Activated T-cell treated with anti-CD3 and anti-CD28 coated beads, Interleukin-2, amount 50 U/mL, for 72 hours (primary cell): ENCODE results near the gene CHST6. TPM values are rescaled to one million over a fixed set of nuclear protein-coding genes. Genes with fewer than 3 reads are reported as not detected.
A peak's percentile ranks its signal among the peaks of the same experiment; 100 is the strongest.

ENCODE experiments used
- ATAC-seq, 2 donors: fragments of 150-1000 bp; cut with Tn5 transposase; replicated peaks in 1 of 2; 2 replicates each; pipeline ENCODE4 v1.10.0; 2021; ENCODE audit warnings: moderate library complexity in 2 of 2, mild to moderate bottlenecking in 1 of 2
- DNase-seq, 2 donors: peaks; one replicate each; pipeline ENCODE4 v3.0.0; 2021 to 2022; ENCODE audit warnings: mixed read lengths in 1 of 2
- H3K27ac Mint-ChIP-seq: one replicate; pipeline ENCODE4 v1.8.0; 2022; ENCODE audit warnings: mild to moderate bottlenecking, moderate library complexity, mixed read lengths
- H3K27me3 Mint-ChIP-seq: one replicate; pipeline ENCODE4 v1.8.0; 2022; ENCODE audit warnings: low read depth, mixed read lengths
- H3K36me3 Mint-ChIP-seq, 2 donors: one replicate each; pipeline ENCODE4 v1.8.0; 2022; ENCODE audit warnings: mixed read lengths in 2 of 2, mild to moderate bottlenecking in 1 of 2; ENCODE audit not compliant: insufficient read depth in 2 of 2
- H3K4me1 Mint-ChIP-seq: one replicate; pipeline ENCODE4 v1.8.0; 2022; ENCODE audit warnings: low read depth, mixed read lengths
- H3K4me3 Mint-ChIP-seq, 2 donors: one replicate each; pipeline ENCODE4 v1.8.0; 2022; ENCODE audit warnings: mild to moderate bottlenecking in 2 of 2, mixed read lengths in 2 of 2, moderate library complexity in 2 of 2
- H3K9me3 Mint-ChIP-seq, 2 donors: one replicate each; pipeline ENCODE4 v1.8.0; 2022; ENCODE audit warnings: mixed read lengths in 2 of 2
- total RNA-seq, 2 donors: library from RNA; stranded (reverse); gene quantifications; one replicate each; pipeline ENCODE4 v1.2.3, GENCODE V29; 2022

CHST6 gene
- total RNA-seq, 2 donors from 2014 or later: 0.07 TPM

DNA sequence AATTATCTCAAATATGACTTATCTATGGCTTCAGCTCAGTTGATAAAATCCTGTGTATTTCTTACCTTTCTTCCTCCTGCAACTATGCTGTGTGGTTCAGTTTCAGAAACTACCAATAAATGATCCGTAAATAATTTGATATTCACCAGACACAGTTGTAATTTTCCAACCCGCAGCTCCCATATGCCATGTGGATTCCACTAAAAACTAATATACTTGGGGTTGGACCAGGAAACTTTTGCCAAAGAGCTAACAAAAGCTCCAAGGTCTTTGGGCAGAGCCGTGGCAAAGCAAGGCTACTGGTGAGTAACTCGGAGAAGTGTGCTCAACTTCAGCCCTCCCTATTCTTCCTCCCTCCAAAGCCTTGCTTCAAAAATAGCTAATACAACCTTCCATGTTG, 2.3 kb upstream of the CHST6 start:
- no peaks in the 10 kb centered on the region for H3K36me3 Mint-ChIP-seq
- peaks cover 8% of the 10 kb centered on the region for H3K4me1 Mint-ChIP-seq
- no peak overlapping the region for H3K27ac Mint-ChIP-seq
- no peaks in the 10 kb centered on the region for H3K9me3 Mint-ChIP-seq
- DNase-seq: no peak
- no peak overlapping the region for H3K4me3 Mint-ChIP-seq
- H3K27me3 Mint-ChIP-seq: peaks cover 22% of the 10 kb centered on the region
- no peak for ATAC-seq

DNA sequence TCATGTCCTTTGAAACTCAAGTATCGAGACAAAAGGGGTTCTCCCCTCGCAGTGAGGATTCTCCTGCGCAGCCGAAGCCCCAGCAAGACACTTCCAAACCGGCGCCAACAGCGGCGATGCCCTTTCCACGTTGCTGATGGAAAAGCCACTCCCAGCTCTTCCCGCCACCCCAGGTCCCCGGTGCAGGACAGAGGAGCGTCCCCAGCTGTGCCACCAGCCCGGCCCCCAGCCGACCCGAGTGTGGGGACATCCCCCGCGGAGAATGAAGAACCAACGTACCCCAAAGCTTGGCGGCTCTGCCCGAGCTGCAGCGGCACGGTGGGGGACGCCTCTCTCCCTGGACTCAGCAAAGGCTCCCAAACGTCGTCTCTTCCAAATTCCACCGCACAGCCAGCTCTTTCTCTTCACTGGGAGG, 573 bp downstream of the CHST6 start:
- peaks cover 8% of the 10 kb centered on the region for H3K4me1 Mint-ChIP-seq
- no peaks in the 10 kb centered on the region for H3K36me3 Mint-ChIP-seq
- no peak overlapping the region for H3K27ac Mint-ChIP-seq
- DNase-seq: no peak
- peaks cover 22% of the 10 kb centered on the region for H3K27me3 Mint-ChIP-seq
- no peak for ATAC-seq
- H3K4me3 Mint-ChIP-seq: peak overlapping the region; percentile 78 to 80
- no peaks in the 10 kb centered on the region for H3K9me3 Mint-ChIP-seq

DNA sequence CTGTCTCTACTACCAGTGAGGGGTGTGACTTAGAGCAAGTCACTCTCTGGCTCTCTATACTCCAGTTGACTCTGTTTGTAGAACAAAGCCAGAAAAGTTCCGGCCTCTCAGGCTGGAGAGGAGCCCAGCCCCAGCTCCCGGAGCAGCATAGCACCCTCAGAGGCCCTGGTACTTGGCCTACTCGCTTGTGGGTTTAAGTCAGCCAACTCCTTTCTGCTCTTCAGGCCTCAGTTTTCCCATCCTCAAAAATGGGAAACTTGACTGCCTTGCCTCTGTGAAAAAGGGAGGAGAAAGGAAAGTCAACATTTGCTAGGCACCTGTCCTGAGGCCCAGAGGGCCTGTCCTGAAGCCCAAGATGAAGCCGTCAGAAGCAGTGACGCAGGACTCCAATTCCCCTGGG, 1.1 kb downstream of the CHST6 start:
- DNase-seq (no peak), ATAC-seq (no peak)
- no peak overlapping the region for H3K27ac Mint-ChIP-seq
- H3K4me3 Mint-ChIP-seq: peak overlapping the region; percentile 78 to 80
- no peaks in the 10 kb centered on the region for H3K36me3 Mint-ChIP-seq
- H3K9me3 Mint-ChIP-seq: no peaks in the 10 kb centered on the region
- peaks cover 8% of the 10 kb centered on the region for H3K4me1 Mint-ChIP-seq
- peaks cover 22% of the 10 kb centered on the region for H3K27me3 Mint-ChIP-seq

DNA sequence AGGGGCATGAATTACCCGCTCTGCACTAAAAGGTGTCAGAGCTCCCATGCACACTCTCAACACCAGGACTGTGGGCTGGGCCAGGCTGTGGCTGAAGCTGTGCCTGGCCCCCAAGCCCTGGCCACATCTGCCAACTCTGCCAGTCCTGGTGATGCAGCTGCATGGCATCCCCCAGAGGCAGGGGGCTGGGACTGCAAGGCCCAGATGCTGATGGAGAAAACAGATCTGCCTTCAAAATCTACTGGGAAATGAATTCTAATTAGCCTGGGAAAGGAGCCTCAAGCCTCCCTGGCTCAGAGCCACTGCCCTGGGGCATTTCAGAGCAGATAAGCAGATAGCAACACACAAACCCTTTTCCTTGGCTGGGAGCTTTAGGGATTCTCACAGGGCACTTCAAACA, 3.4 kb downstream of the CHST6 start:
- no peak overlapping the region for H3K27ac Mint-ChIP-seq
- H3K9me3 Mint-ChIP-seq: no peaks in the 10 kb centered on the region
- ATAC-seq (no peak), DNase-seq (no peak)
- H3K4me3 Mint-ChIP-seq: no peak overlapping the region
- peaks cover 8% of the 10 kb centered on the region for H3K4me1 Mint-ChIP-seq
- no peaks in the 10 kb centered on the region for H3K36me3 Mint-ChIP-seq
- peaks cover 13% of the 10 kb centered on the region for H3K27me3 Mint-ChIP-seq

DNA sequence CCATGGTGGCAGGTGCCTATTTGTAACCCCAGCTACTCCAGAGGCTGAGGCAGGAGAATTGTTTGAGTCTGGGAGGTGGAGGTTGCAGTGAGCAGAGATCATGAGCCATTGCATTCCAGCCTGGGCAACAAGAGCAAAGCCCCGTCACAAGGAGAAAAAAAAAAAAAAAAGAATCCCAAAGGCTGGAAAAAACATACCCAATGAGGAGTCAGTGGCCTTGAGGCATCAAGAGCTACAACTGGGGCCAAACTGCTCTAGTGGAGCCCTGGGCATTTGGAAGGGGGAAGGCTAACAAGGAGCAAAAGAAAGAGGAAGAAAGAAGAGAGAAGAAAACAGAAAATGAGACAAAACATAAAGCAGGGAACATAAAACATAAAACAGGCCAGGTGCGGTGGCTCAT, 6.9 kb downstream of the CHST6 start:
- no peaks in the 10 kb centered on the region for H3K4me1 Mint-ChIP-seq
- DNase-seq (no peak), ATAC-seq (no peak)
- no peaks in the 10 kb centered on the region for H3K36me3 Mint-ChIP-seq
- H3K9me3 Mint-ChIP-seq: no peaks in the 10 kb centered on the region
- H3K27ac Mint-ChIP-seq: no peak overlapping the region
- H3K4me3 Mint-ChIP-seq: no peak overlapping the region
- no peaks in the 10 kb centered on the region for H3K27me3 Mint-ChIP-seq

DNA sequence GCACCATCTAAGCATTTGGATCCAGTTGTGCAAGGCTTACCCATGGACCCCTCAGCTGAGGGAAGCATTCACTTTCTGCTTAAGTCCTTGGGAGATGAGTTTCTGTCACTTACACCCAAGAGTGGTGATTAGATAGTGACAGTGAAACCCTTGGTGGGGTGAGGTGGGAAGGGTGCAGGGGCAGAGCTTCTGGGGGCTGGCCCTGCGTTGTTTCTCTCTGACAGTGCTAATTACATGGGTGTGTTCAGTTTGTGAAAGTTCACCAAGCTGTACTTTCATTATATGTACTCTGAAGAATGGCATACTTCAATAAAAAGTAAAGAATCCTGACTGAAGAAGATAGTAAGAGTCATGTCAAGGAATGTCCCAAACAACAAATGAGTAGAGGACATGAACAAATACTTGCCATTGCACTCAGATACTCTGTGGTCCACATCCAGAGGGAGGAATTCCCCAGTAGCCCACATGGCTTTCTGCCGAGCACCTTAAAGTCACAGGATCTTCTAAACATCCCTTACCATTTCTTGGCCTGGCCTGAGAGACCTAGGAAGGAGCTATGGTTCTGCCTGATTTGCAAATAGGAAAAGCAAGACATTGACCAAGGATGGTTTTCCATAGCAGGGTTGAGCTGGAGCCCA, 8.4 kb downstream of the CHST6 start:
- no peaks in the 10 kb centered on the region for H3K36me3 Mint-ChIP-seq
- no peaks in the 10 kb centered on the region for H3K27me3 Mint-ChIP-seq
- DNase-seq (peak; percentile 7 to 10), ATAC-seq (peak; percentile 54 to 86)
- H3K4me3 Mint-ChIP-seq: no peak overlapping the region
- no peak overlapping the region for H3K27ac Mint-ChIP-seq
- H3K9me3 Mint-ChIP-seq: no peaks in the 10 kb centered on the region
- H3K4me1 Mint-ChIP-seq: no peaks in the 10 kb centered on the region

DNA sequence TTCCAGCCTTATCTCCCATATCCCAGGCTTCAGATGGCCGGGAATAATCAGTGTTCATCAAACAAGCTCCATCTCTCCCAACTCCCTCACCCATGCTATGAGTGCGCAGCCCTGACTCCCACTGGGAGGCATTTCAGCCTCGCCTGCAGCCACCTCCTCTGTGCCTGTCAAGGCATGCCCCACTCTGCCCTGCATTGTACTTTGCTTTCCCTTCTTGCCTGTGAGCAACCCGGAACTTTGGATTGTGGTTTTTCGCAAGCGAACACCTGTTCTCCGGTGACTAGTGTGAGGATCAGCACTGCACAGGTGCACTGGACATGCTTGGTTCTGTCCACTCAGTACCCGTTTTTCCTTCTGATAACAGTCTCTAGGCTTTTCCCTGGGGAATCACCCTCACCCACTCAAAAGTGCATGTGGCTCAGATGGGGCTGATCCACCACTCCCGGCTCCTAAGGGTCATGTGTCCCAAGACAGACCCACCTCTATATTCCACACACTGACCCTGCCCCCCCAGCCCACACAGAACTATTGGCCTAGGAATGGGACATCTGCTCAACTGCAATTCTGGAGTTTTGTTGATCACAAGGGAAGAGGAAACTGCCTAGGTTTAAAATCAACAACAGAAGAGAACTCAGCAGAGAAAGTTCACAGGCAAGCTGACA, 9.1 kb downstream of the CHST6 start:
- Mint-ChIP-seq H3K36me3 (no peaks in the 10 kb centered on the region), H3K27me3 (peaks cover 5% of the 10 kb centered on the region), H3K9me3 (no peaks in the 10 kb centered on the region), H3K27ac (no peak overlapping the region), H3K4me3 (no peak overlapping the region), H3K4me1 (no peaks in the 10 kb centered on the region)
- ATAC-seq (no peak), DNase-seq (no peak)

DNA sequence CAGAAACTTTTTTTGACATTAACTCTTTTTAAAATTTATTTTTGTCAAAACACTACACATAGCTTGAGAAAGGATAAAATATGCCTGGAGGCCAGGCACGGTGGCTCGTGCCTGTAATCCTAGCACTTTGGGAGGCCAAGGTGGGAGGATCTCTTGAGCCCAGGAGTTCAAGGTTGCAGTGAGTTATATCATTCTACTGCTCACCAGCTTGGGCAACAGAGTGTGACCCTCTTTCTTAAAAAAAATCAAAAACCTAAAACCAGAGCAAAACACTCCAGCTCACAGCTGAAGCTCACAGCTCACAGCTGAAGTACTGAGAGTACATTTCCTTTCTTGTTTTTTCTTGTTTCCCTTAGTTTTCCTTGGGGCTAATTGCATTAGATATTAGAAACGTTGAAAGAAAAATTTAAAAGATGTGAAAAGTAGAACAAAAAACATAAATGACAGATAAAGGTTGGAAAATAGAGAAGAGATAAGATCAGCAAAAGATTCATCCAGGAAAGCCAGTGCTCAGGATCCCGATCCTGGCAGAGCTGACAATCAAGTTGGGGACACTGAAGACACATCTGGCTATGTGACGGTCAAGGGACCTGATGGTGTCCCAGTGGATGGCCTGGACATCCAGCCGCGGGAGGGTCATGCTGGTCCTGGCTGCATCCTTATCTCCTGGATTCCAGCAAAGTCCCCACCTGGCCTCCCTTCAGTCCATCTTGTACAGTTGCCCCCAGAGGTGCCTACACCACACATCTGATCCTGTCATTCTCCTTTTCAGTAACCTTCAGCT, 9.8 kb downstream of the CHST6 start:
- Mint-ChIP-seq H3K27ac (no peak overlapping the region), H3K4me3 (no peak overlapping the region), H3K9me3 (no peaks in the 10 kb centered on the region), H3K27me3 (peaks cover 5% of the 10 kb centered on the region), H3K4me1 (no peaks in the 10 kb centered on the region), H3K36me3 (no peaks in the 10 kb centered on the region)
- ATAC-seq (no peak), DNase-seq (no peak)

DNA sequence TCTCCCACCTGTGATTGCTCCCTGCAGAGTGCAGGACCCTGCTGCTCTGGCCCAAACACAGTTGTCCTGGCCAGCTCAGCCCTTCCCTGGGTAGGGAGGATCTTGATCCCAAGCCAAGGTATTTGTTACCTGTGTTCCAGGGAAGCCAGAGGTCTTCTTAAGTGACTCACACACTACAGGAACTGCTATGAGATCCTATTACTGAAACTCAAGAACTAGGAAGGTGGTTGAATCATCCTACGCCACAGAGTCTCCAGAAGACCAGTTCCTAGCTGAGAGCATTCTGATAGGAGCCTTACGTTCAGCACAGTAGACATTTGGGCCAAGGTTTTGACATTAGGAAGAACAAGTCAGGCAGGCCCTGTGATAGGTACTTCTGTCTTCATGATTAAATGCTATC, 12.0 kb downstream of the CHST6 start:
- no peaks in the 10 kb centered on the region for H3K36me3 Mint-ChIP-seq
- peaks cover 5% of the 10 kb centered on the region for H3K27me3 Mint-ChIP-seq
- no peaks in the 10 kb centered on the region for H3K9me3 Mint-ChIP-seq
- ATAC-seq (no peak), DNase-seq (no peak)
- H3K27ac Mint-ChIP-seq: no peak overlapping the region
- no peak overlapping the region for H3K4me3 Mint-ChIP-seq
- H3K4me1 Mint-ChIP-seq: no peaks in the 10 kb centered on the region

DNA sequence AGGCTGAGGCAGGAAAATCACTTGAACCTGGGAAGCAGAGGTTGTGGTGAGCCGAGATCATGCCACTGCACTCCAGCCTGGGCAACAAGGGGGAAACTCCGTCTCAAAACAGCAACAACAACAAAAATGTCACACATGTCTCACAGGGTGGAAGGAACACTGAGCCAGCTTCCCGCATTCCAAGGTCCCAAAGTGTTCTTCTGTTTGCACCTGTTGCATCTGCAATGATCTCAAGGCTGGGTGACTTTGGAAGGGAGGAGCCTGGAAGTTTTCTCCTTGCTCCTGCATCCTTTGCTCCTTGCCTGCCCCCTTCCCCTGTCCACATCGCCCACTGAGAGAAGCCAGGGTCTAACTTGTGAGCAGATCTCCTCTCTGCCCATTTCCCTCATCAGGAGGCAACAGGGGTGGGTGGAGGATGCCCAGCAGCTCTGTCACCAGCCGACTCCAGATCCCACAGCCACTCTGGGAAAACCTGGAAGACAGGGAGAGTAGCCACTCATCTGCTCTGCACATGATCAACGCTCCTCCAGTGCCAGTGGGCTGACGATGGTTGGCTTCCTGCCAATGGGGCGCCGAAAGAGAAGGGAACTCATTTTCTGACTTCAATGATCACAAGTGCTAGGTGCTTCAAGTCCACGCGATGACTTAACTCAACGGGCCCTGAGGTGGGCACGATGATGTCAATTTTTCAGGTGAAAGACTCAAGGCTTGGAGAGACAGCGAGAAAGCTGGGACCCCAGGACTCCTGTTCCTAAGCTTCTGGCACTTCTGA, 12.6 kb downstream of the CHST6 start:
- ATAC-seq (no peak), DNase-seq (no peak)
- H3K4me1 Mint-ChIP-seq: no peaks in the 10 kb centered on the region
- no peak overlapping the region for H3K27ac Mint-ChIP-seq
- peaks cover 7% of the 10 kb centered on the region for H3K27me3 Mint-ChIP-seq
- no peaks in the 10 kb centered on the region for H3K9me3 Mint-ChIP-seq
- H3K36me3 Mint-ChIP-seq: no peaks in the 10 kb centered on the region
- H3K4me3 Mint-ChIP-seq: no peak overlapping the region

DNA sequence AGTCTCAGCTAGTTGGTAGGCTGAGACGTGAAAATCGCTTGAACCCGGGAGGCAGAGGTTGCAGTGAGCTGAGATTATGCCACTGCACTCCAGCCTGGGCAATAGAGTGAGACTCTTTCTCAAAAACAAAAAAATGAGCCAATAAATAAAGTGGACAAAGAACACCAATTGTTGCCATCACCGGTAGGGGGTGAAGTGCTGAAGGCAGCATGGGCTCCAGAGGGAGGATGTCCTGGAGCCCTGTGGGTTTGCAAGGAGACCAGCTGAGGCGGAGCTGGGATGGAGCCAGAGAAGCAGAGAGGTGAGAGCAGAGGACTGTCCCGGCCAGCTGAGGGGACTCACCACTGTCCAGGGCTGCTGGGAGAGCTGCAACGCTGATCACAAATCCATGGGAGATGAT, 13.8 kb downstream of the CHST6 start:
- DNase-seq (no peak), ATAC-seq (no peak)
- Mint-ChIP-seq H3K9me3 (no peaks in the 10 kb centered on the region), H3K27ac (no peak overlapping the region), H3K4me1 (no peaks in the 10 kb centered on the region), H3K36me3 (no peaks in the 10 kb centered on the region), H3K27me3 (peaks cover 17% of the 10 kb centered on the region), H3K4me3 (no peak overlapping the region)

DNA sequence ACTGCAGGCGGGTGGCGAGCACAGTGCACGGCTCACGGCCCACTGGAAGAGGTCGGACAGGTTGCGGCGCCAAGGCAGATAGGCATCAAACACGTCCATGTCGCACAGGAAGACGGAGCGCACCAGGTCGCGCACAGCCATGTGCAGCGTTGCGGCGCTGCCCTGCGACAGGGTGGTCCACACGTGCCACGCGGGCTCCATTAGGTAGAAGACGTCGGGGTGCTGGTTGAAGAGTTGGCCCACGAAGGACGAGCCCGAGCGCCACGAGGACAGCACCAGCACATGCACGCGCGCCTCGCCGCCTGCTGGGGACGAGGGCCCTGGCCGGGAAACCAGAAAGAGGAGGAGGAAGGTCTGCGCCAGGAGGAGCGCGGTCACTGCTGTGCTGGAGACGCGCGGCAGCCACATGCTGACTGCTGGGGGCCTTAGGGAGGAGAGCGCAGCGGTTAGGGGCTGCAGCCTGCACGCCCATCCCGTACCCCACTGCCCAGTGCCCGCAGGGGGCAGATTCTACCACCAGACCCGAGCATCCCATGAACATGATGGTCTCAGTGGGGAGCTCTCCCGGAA, 15.7 kb downstream of the CHST6 start:
- no peaks in the 10 kb centered on the region for H3K36me3 Mint-ChIP-seq
- H3K27me3 Mint-ChIP-seq: peaks cover 17% of the 10 kb centered on the region
- H3K9me3 Mint-ChIP-seq: no peaks in the 10 kb centered on the region
- no peak overlapping the region for H3K4me3 Mint-ChIP-seq
- no peak for ATAC-seq
- H3K27ac Mint-ChIP-seq: no peak overlapping the region
- no peak for DNase-seq
- no peaks in the 10 kb centered on the region for H3K4me1 Mint-ChIP-seq
